Mucosa of rectum (tissue), 2 donors: ENCODE results near the gene OXA1L.
"Not testable (repeated sequence)": the region's sequence is repeated elsewhere in the genome, so short reads cannot be mapped to it uniquely, and the experiment has no call there.

ENCODE experiments used
- H3K27ac ChIP-seq, 2 donors: one replicate each; pipeline ENCODE4 v1.7.0; 2013; ENCODE audit warnings: inconsistent platforms in 2 of 2, low read depth in 2 of 2, low read length in 2 of 2
- H3K27me3 ChIP-seq, 2 donors: one replicate each; pipeline ENCODE4 v1.7.0; 2013; ENCODE audit warnings: low read length in 2 of 2; ENCODE audit not compliant: control insufficient read depth in 2 of 2, insufficient read depth in 2 of 2
- H3K36me3 ChIP-seq, 2 donors: one replicate each; pipeline ENCODE4 v1.7.0; 2013; ENCODE audit warnings: low read length in 2 of 2; ENCODE audit not compliant: control insufficient read depth in 2 of 2, insufficient read depth in 2 of 2
- H3K4me1 ChIP-seq, 2 donors: one replicate each; pipeline ENCODE4 v1.7.0; 2013; ENCODE audit warnings: low read length in 2 of 2, mild to moderate bottlenecking in 1 of 2; ENCODE audit not compliant: control insufficient read depth in 2 of 2, insufficient read depth in 2 of 2
- H3K4me3 ChIP-seq, 2 donors: one replicate each; pipeline ENCODE4 v1.7.0; 2013; ENCODE audit warnings: low read length in 2 of 2
- H3K9ac ChIP-seq, 2 donors: one replicate each; pipeline ENCODE4 v1.7.0; 2013; ENCODE audit warnings: low read length in 2 of 2, low read depth in 1 of 2, mild to moderate bottlenecking in 1 of 2
- H3K9me3 ChIP-seq, 2 donors: one replicate each; pipeline ENCODE4 v1.7.0; 2013; ENCODE audit warnings: low read length in 2 of 2; ENCODE audit not compliant: control insufficient read depth in 2 of 2
- donor health status: healthy.
- donor health status: Normal muscosa, but diverticular disease.

Gene OXA1L

GRCh38 chr14:22778084-22778483 is 11.6 kb downstream of the OXA1L start:
- H3K27ac ChIP-seq, result no peak overlapping the region
- H3K9ac ChIP-seq, result no peak overlapping the region
- no peaks in the 10 kb centered on the region for H3K4me1 ChIP-seq
- no peaks in the 10 kb centered on the region for H3K27me3 ChIP-seq
- H3K4me3 ChIP-seq, result no peak overlapping the region
- no peaks in the 10 kb centered on the region for H3K9me3 ChIP-seq
- H3K36me3 ChIP-seq, result peaks cover 10 to 17% of the 10 kb centered on the region in 2 donors

DNA sequence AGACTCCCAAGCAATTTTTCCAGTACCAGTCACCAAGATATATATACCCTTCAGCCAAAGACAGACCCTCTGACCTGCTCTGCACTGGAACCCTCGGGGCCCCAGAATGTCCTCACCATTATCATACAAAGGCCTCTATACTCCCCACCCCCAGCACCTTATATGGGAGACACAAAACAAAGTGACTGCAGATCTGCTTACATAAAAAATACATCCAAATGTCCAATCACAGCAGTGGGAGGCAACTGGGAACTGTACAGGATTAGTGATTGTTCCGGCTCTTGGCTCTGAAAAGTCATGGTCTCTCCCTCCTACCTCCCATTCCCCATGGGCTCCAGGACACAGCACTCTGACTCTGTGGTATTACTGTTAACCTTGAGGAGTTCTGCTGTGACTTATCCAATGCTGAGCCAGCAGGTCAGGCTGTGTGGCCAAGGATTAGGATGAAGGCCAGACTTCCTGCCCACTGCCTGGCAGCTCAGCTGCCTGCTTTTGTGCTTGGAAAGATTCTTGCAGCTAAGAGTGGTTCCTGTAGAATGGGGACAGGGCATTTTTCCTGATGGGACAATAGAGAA is 13.7 kb downstream of the OXA1L start:
- no peak overlapping the region for H3K4me3 ChIP-seq
- no peak overlapping the region for H3K9ac ChIP-seq
- peaks cover 4 to 5% of the 10 kb centered on the region in 2 donors for H3K36me3 ChIP-seq
- H3K9me3 ChIP-seq, result no peaks in the 10 kb centered on the region
- H3K27ac ChIP-seq, result no peak overlapping the region
- H3K27me3 ChIP-seq, result no peaks in the 10 kb centered on the region
- no peaks in the 10 kb centered on the region for H3K4me1 ChIP-seq

DNA sequence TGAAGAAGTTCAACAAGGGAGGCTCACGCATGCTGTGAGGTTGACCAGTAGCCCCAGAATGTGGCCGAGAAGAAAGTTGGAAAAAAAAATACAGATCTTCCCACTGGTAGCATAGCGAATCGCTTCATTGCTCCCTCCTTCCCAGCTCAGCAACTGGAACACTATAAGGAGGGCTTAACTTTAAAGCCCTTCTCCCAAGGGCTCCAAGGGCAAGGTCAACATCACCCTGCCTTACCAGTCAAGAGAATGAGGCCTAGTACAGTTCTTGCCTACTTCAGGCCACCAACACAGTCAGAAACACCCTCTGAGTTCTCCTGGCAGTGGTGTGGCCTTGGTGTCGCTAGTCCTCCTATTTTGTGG is 14.4 kb downstream of the OXA1L start:
- H3K4me1 ChIP-seq, result no peaks in the 10 kb centered on the region
- H3K9me3 ChIP-seq, result no peaks in the 10 kb centered on the region
- H3K27ac ChIP-seq, result no peak overlapping the region
- H3K4me3 ChIP-seq, result no peak overlapping the region
- H3K36me3 ChIP-seq, result no peaks in the 10 kb centered on the region
- H3K9ac ChIP-seq, result no peak overlapping the region
- no peaks in the 10 kb centered on the region for H3K27me3 ChIP-seq

- Histone ChIP-seq H3K4me3 (no peak overlapping the region), H3K27ac (no peak overlapping the region), H3K4me1 (no peaks in the 10 kb centered on the region), H3K9ac (no peak overlapping the region), H3K36me3 (no peaks in the 10 kb centered on the region), H3K27me3 (no peaks in the 10 kb centered on the region), H3K9me3 (no peaks in the 10 kb centered on the region)
Observed at GRCh38 chr14:22781301-22781991, 15.0 kb downstream of the OXA1L start.

DNA sequence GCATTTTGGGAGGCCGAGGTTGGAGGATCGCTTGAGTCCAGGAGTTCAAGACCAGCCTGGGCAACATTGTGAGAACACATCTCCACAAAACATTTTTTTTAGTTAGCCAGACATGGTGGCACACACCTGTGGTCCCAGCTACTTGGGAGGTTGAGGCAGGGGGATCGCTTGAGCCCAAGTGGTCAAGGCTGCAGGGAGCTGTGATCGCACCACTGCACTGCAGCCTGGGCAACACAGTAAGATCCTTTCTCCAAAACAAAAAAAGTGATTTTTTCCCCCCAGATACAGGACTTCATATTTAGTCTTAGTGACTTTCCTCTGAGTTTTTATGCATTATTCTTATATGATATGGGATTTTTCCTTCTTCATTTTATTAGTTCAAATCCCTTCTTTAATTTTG is 20.2 kb downstream of the OXA1L start:
- H3K36me3 ChIP-seq, result no peaks in the 10 kb centered on the region
- no peaks in the 10 kb centered on the region for H3K27me3 ChIP-seq
- H3K4me3 ChIP-seq, result no peak overlapping the region
- H3K27ac ChIP-seq, result no peak overlapping the region
- H3K9me3 ChIP-seq, result no peaks in the 10 kb centered on the region
- no peak overlapping the region for H3K9ac ChIP-seq
- no peaks in the 10 kb centered on the region for H3K4me1 ChIP-seq

DNA sequence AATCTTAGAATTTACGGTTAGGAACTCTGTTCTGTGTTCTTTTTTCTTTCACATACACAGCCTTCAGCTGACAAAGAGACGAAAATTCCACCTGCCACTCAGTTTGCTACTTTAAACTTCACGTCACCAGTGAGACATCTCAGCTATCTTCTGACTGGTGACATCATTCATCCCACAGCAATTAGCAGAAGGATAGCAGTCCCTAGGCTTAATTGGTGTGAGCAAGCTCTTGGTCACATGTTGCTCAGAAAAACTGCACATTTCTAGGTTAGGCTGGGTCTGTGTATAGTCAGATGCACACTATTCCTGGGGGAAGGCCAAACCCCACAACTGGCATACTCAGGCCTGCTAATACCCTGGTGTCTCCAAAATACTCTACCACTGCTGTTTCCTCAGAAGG is 24.8 kb downstream of the OXA1L start:
- Histone ChIP-seq H3K4me3 (no peak overlapping the region), H3K9me3 (no peaks in the 10 kb centered on the region), H3K27ac (no peak overlapping the region)

GRCh38 chr14:22792158-22792557 is 25.7 kb downstream of the OXA1L start:
- Histone ChIP-seq H3K9me3 (no peaks in the 10 kb centered on the region), H3K36me3 (no peaks in the 10 kb centered on the region), H3K27me3 (no peaks in the 10 kb centered on the region), H3K4me1 (no peaks in the 10 kb centered on the region), H3K4me3 (no peak overlapping the region), H3K9ac (no peak overlapping the region), H3K27ac (no peak overlapping the region)

More for the DNA sequence above, 24.8 kb downstream of the OXA1L start:
- H3K9ac ChIP-seq, result peak overlapping the region in 1 of 2 donors; percentile 24
- no peaks in the 10 kb centered on the region for H3K4me1 ChIP-seq
- no peaks in the 10 kb centered on the region for H3K36me3 ChIP-seq
- no peaks in the 10 kb centered on the region for H3K27me3 ChIP-seq

DNA sequence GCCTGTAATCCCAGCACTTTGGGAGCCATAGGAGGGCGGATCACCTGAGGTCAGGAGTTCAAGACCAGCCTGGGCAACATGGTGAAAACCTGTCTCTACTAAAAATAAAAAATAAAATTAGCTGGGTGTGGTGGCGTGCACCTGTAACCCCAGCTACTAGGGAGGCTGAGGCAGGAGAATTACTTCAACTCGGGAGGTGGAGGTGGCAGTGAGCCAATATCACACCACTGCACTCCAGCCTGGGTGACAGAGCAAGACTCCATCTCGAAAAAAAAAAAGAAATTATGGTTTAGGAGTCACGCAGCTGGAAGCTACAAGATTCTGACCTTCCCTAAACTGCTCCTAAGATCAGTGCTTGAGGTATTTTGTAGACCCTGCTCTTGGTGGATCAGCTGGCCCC is 27.1 kb downstream of the OXA1L start:
- H3K27ac ChIP-seq, result not testable (repeated sequence)

GRCh38 chr14:22793976-22794375 is 27.5 kb downstream of the OXA1L start:
- Histone ChIP-seq H3K4me1 (no peaks in the 10 kb centered on the region), H3K9me3 (no peaks in the 10 kb centered on the region), H3K36me3 (no peaks in the 10 kb centered on the region), H3K27me3 (no peaks in the 10 kb centered on the region), H3K9ac (no peak overlapping the region), H3K27ac (no peak overlapping the region), H3K4me3 (no peak overlapping the region)

More for the DNA sequence above, 27.1 kb downstream of the OXA1L start:
- not testable (repeated sequence) for H3K9ac ChIP-seq, H3K9me3 ChIP-seq, H3K4me1 ChIP-seq, H3K36me3 ChIP-seq, H3K27me3 ChIP-seq, H3K4me3 ChIP-seq

- Histone ChIP-seq H3K4me1 (no peaks in the 10 kb centered on the region), H3K4me3 (no peak overlapping the region), H3K27me3 (no peaks in the 10 kb centered on the region), H3K9me3 (no peaks in the 10 kb centered on the region), H3K36me3 (no peaks in the 10 kb centered on the region), H3K27ac (no peak overlapping the region), H3K9ac (no peak overlapping the region)
Observed at GRCh38 chr14:22794551-22794951, 28.1 kb downstream of the OXA1L start.
